Ectodermal cell (in vitro differentiated cells): ENCODE results near the gene ARHGAP22.
"Not testable (repeated sequence)": the region's sequence is repeated elsewhere in the genome, so short reads cannot be mapped to it uniquely, and the experiment has no call there.

Experiments
- H3K27ac ChIP-seq: 2 replicates; pipeline ENCODE4 v1.7.0; 2013; ENCODE audit warnings: mild to moderate bottlenecking, low read depth, low read length; ENCODE audit not compliant: insufficient read depth, poor library complexity, severe bottlenecking
- H3K27me3 ChIP-seq: 2 replicates; pipeline ENCODE4 v1.7.0; 2013; ENCODE audit warnings: mild to moderate bottlenecking, low read length; ENCODE audit not compliant: insufficient read depth, control insufficient read depth, poor library complexity, severe bottlenecking
- H3K36me3 ChIP-seq: one replicate; pipeline ENCODE4 v1.7.0; 2013; ENCODE audit warnings: low read length; ENCODE audit not compliant: control insufficient read depth, insufficient read depth
- H3K4me1 ChIP-seq: one replicate; pipeline ENCODE4 v1.7.0; 2013; ENCODE audit warnings: low read length; ENCODE audit not compliant: control insufficient read depth, insufficient read depth
- H3K4me3 ChIP-seq: 2 replicates; pipeline ENCODE4 v1.7.0; 2013; ENCODE audit warnings: low read depth, low read length, control low read depth; ENCODE audit not compliant: insufficient read depth
- H3K9me3 ChIP-seq: 2 replicates; pipeline ENCODE4 v1.7.0; 2013; ENCODE audit warnings: mild to moderate bottlenecking, low read length, moderate library complexity; ENCODE audit not compliant: control insufficient read depth
- WGBS, 2 experiments: methylation state at CpG; one replicate each; pipeline ENCODE4 v1.1.7; 2013; ENCODE audit warnings: missing lambda C conversion rate in 2 of 2; 5-methylcytosine and 5-hydroxymethylcytosine counted together

The ARHGAP22 gene

GRCh38 chr10:48429309-48429708 lies 175.6 kb downstream of the ARHGAP22 start:
- no peaks in the 10 kb centered on the region for H3K4me1 ChIP-seq
- no peak overlapping the region for H3K27ac ChIP-seq
- H3K4me3 ChIP-seq: no peak overlapping the region
- WGBS, 2 experiments: 82 to 94% methylated on average over 1 of the region's 1 CpG
- H3K36me3 ChIP-seq: peaks cover 4% of the 10 kb centered on the region
- H3K27me3 ChIP-seq: no peaks in the 10 kb centered on the region
- no peaks in the 10 kb centered on the region for H3K9me3 ChIP-seq

- WGBS, 2 experiments: 93% methylated on average over 2 to 3 of the region's 3 CpGs
- Histone ChIP-seq H3K4me3 (no peak overlapping the region), H3K36me3 (peaks cover 4% of the 10 kb centered on the region), H3K4me1 (no peaks in the 10 kb centered on the region), H3K9me3 (no peaks in the 10 kb centered on the region), H3K27me3 (no peaks in the 10 kb centered on the region), H3K27ac (no peak overlapping the region)
These were observed 176.0 kb downstream of the ARHGAP22 start for GRCh38 chr10:48428896-48429295.

- Histone ChIP-seq H3K36me3 (peaks cover 4% of the 10 kb centered on the region), H3K4me1 (no peaks in the 10 kb centered on the region), H3K4me3 (no peak overlapping the region), H3K27ac (no peak overlapping the region), H3K9me3 (no peaks in the 10 kb centered on the region), H3K27me3 (no peaks in the 10 kb centered on the region)
- 80 to 99% methylated on average over 1 to 4 of the region's 4 CpGs for WGBS, 2 experiments
These were observed 181.0 kb downstream of the ARHGAP22 start for GRCh38 chr10:48423884-48424283.

DNA sequence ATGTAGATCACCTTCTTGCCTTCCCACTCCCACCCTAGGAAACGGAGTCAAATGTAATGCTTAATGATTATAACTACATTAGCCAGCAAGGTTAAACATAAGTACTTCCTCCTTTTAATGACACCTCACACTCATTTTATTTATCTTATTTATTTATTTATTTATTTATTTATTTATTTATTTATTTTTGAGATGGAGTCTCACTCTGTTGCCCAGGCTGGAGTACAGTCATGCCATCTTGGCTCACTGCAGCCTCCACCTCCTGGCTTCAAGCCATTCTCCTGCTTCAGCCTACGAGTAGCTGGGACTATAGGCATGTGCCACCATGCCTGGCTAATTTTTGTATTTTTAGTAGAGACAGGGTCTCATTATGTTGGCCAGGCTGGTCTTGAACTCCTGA lies 183.0 kb downstream of the ARHGAP22 start:
- WGBS, 2 experiments: 87 to 88% methylated on average over 1 to 2 of the region's 2 CpGs
- not testable (repeated sequence) for H3K27ac ChIP-seq, H3K9me3 ChIP-seq, H3K36me3 ChIP-seq, H3K4me3 ChIP-seq, H3K27me3 ChIP-seq, H3K4me1 ChIP-seq

DNA sequence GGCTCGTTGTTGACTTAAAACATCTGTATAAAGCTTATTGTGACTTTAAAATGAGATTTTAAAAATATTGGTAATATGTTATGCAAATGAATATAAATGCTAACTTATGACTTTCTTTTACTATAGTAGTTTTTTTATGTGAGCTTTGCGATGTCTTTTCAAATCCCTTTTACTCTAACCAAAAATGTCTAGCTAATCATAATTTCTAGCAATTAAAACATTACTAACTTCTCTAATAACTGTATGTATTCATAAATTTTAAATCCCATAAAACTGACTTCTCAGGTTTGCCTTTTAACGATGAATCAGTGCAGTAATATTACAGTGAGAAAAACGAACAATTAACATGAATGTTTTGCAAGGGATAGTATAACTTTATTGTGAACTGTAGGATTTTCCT lies 185.2 kb downstream of the ARHGAP22 start:
- Histone ChIP-seq H3K9me3 (no peaks in the 10 kb centered on the region), H3K4me3 (no peak overlapping the region), H3K36me3 (no peaks in the 10 kb centered on the region), H3K27me3 (no peaks in the 10 kb centered on the region), H3K27ac (no peak overlapping the region), H3K4me1 (no peaks in the 10 kb centered on the region)
- 96 to 98% methylated on average over 3 to 4 of the region's 4 CpGs for WGBS, 2 experiments

DNA sequence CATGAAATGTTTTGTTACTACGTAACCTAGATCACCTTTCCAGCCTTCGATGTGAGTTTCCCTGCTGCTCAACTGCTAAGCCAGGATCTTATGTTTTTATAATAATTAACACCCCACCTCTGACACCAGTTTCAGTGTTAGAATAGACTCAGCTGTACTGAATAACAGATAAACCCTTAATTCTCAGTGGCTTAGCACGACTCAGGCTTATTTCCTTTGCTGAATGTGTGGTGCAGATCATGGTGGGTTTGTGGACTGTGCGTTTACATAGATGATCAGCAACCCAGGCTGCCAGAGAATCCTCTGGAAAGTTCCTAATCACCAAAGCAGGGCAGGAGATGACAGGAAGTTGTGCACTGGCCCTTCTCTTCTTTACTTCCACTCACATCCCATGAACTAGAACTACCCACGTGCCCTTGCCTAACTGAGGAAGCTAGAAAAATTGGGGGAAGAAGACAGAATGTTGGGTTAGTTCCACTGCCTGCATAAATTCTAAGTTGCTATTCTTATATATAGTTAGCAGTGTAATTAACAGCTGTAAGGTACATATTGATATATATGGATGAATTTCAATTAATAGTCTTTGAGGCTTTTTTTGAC lies 186.6 kb downstream of the ARHGAP22 start:
- Histone ChIP-seq H3K4me3 (no peak overlapping the region), H3K4me1 (no peaks in the 10 kb centered on the region), H3K27ac (no peak overlapping the region), H3K36me3 (no peaks in the 10 kb centered on the region), H3K27me3 (no peaks in the 10 kb centered on the region), H3K9me3 (no peaks in the 10 kb centered on the region)
- 94 to 96% methylated on average over 4 to 5 of the region's 5 CpGs for WGBS, 2 experiments

DNA sequence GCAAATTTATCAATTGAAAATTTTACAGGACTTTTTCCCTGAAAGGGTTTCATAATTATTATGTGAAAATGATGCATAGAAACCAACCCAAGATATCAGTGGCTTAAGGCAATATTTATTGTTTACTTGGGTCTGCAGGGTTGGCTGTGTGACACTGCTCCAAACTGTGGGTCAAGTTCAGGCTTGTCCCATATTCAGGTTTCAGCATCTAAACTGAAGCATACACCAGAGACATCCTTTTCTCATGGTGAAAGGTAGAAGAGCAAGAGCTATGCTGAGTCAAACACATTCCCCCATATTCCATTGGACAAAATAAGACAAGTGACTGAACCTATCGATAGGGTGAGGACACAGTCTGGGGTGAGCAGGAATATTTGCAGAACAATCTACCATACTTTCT lies 187.5 kb downstream of the ARHGAP22 start:
- Histone ChIP-seq H3K4me1 (no peaks in the 10 kb centered on the region), H3K9me3 (no peaks in the 10 kb centered on the region), H3K27ac (no peak overlapping the region), H3K4me3 (no peak overlapping the region), H3K27me3 (no peaks in the 10 kb centered on the region), H3K36me3 (peaks cover 9% of the 10 kb centered on the region)
- 91 to 92% methylated on average over 1 of the region's 1 CpG for WGBS, 2 experiments

DNA sequence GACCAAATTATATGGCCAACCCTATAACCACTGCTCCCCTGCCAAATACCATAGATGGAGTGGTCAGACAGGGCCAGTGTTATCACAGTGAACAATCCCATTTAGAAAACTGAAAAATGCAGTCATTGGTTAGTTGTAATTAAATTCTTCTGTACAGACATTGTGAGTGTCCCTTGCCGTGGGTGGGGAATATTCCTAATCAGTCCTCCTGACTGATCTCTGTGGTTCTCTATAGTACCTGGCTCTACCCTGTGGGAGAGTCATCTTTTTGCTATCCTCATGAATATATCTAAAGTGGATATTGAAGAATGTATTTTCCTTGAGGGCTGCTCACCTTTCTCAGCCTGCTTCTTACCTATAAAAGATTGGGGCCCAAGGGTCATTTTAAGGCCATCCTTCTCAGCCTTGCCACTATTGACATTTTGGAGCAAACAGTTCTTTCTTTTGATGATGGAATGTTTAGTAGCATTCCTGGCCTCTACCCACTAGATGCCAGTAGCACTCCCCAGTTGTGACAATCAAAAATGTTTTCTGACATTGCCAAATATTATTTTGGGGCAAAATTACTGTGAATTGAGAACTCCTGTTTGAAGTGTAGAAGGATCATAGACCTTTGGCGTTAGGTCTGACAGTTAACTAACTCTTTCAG lies 188.2 kb downstream of the ARHGAP22 start:
- Histone ChIP-seq H3K4me1 (no peaks in the 10 kb centered on the region), H3K36me3 (peaks cover 14% of the 10 kb centered on the region), H3K4me3 (no peak overlapping the region), H3K9me3 (no peaks in the 10 kb centered on the region), H3K27me3 (no peaks in the 10 kb centered on the region), H3K27ac (no peak overlapping the region)
- 93 to 96% methylated on average over 2 of the region's 2 CpGs for WGBS, 2 experiments

- Histone ChIP-seq H3K4me3 (no peak overlapping the region), H3K27me3 (no peaks in the 10 kb centered on the region), H3K9me3 (no peaks in the 10 kb centered on the region), H3K36me3 (peaks cover 33% of the 10 kb centered on the region), H3K27ac (no peak overlapping the region), H3K4me1 (no peaks in the 10 kb centered on the region)
- no CpG with 5 or more reads among the region's 1 CpG for WGBS, 2 experiments
These were observed 190.1 kb downstream of the ARHGAP22 start for GRCh38 chr10:48414778-48415177.

DNA sequence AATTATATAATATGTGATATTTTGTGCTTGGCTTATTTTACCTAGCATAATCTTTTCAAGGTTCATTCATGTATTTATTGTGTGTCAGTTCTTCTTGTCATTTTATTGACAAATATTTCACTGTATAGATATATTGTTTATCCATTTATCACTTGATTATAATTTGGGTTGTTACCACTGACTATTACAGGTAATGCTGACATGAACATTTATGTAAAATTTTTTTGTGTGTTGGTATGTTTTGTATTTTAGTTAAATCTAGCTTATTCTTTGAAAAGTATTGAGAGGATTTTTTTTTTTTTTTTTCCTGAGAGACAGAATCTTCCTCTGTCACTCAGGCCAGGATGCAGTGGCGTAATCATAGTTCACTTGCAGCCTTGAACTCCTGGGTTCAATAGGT lies 190.7 kb downstream of the ARHGAP22 start:
- Histone ChIP-seq H3K4me1 (no peaks in the 10 kb centered on the region), H3K27me3 (no peaks in the 10 kb centered on the region), H3K27ac (no peak overlapping the region), H3K36me3 (peaks cover 33% of the 10 kb centered on the region), H3K4me3 (no peak overlapping the region), H3K9me3 (no peaks in the 10 kb centered on the region)
- 88 to 94% methylated on average over 1 of the region's 1 CpG for WGBS, 2 experiments
